HG02678 (cell line): ENCODE data around the gene DLST.
A peak's percentile ranks its signal among the peaks of the same experiment; 100 is the strongest.
"Not testable (repeated sequence)": the region's sequence is repeated elsewhere in the genome, so short reads cannot be mapped to it uniquely, and the experiment has no call there.

Experiments
- ATAC-seq: cut with Tn5 transposase; IDR thresholded peaks from one replicate; pipeline ENCODE4 v1.9.1; 2021; ENCODE audit warnings: mild to moderate bottlenecking, moderate library complexity; ENCODE audit not compliant: unreplicated experiment

Gene DLST

GRCh38 chr14:74913986-74914573 lies 32.4 kb downstream of the DLST start:
- ATAC-seq: no peak

- no peak for ATAC-seq
These were observed 33.7 kb downstream of the DLST start for GRCh38 chr14:74915426-74915825.

GRCh38 chr14:74915826-74916225 lies 34.1 kb downstream of the DLST start:
- no peak for ATAC-seq

GRCh38 chr14:74917178-74917543 lies 35.4 kb downstream of the DLST start:
- ATAC-seq: no peak

- ATAC-seq: no peak
These were observed 35.9 kb downstream of the DLST start for GRCh38 chr14:74917646-74918081.

- no peak for ATAC-seq
These were observed 36.7 kb downstream of the DLST start for GRCh38 chr14:74918380-74918779.

- ATAC-seq: no peak
These were observed 37.9 kb downstream of the DLST start for GRCh38 chr14:74919421-74920165.

GRCh38 chr14:74920281-74920680 lies 38.6 kb downstream of the DLST start:
- no peak for ATAC-seq

GRCh38 chr14:74921053-74921620 lies 39.4 kb downstream of the DLST start:
- ATAC-seq: no peak

- no peak for ATAC-seq
These were observed 40.5 kb downstream of the DLST start for GRCh38 chr14:74921987-74922751.

- peak; percentile 97 for ATAC-seq
These were observed 41.2 kb downstream of the DLST start, which contains the start of gene RPS6KL1 for GRCh38 chr14:74922752-74923401. TSS of gene RPS6KL1 (minus strand) at chr14:74923260. CDS start at chr14:74921541, 1,719 bp downstream.

- no peak for ATAC-seq
These were observed 42.3 kb downstream of the DLST start for GRCh38 chr14:74924061-74924460.

GRCh38 chr14:74927225-74927624 lies 45.5 kb downstream of the DLST start:
- no peak for ATAC-seq

GRCh38 chr14:74929242-74929641 lies 47.5 kb downstream of the DLST start:
- no peak for ATAC-seq

- ATAC-seq: not testable (repeated sequence)
These were observed 50.0 kb downstream of the DLST start for GRCh38 chr14:74931744-74932143.

- no peak for ATAC-seq
These were observed 50.7 kb downstream of the DLST start for GRCh38 chr14:74932401-74932901.

GRCh38 chr14:74932936-74933335 lies 51.2 kb downstream of the DLST start:
- not testable (repeated sequence) for ATAC-seq

GRCh38 chr14:74934041-74934440 lies 52.3 kb downstream of the DLST start:
- ATAC-seq: no peak

- no peak for ATAC-seq
These were observed 53.0 kb downstream of the DLST start for GRCh38 chr14:74934476-74935359.

- ATAC-seq: no peak
These were observed 53.6 kb downstream of the DLST start for GRCh38 chr14:74935360-74935680.
